H1 (cell line): ENCODE measurements around the gene IL2.

ENCODE experiments used
- CBX8 ChIP-seq: fragments of 300-800, 300-1000 bp; sonication (generic); IDR thresholded peaks from 2 replicates; pipeline ENCODE4 v1.7.1; 2016; ENCODE audit warnings: low read depth, low read length, borderline replicate concordance
- CTCF ChIP-seq, 3 experiments: IDR thresholded peaks; 1 replicate in 2 of 3; 2 replicates in 1 of 3; pipeline versions ENCODE4 v1.5.1 to v1.6.1; 2011; ENCODE audit warnings: low read length in 3 of 3, mild to moderate bottlenecking in 3 of 3, inconsistent platforms in 2 of 3, low read depth in 1 of 3, moderate library complexity in 1 of 3; ENCODE audit not compliant: insufficient read depth in 1 of 3; ENCODE audit errors: control extremely low read depth in 1 of 3
- FOSL1 ChIP-seq: IDR thresholded peaks from 2 replicates; pipeline ENCODE4 v1.6.1; 2011; ENCODE audit warnings: mild to moderate bottlenecking, low read depth, low read length, moderate library complexity; ENCODE audit not compliant: insufficient read depth
- POLR2A ChIP-seq, 2 experiments: IDR thresholded peaks; 1 replicate in 1 of 2; 2 replicates in 1 of 2; pipeline ENCODE4 v1.6.1; 2011; ENCODE audit warnings: low read depth in 2 of 2, low read length in 2 of 2, mild to moderate bottlenecking in 2 of 2; ENCODE audit errors: control extremely low read depth in 1 of 2
- POU5F1 ChIP-seq: IDR thresholded peaks from 2 replicates; pipeline ENCODE4 v1.6.1; 2011; ENCODE audit warnings: low read depth, mild to moderate bottlenecking, low read length, moderate library complexity

GRCh38 chr4:122412547-122412946 is 44.0 kb downstream of the IL2 start:
- no peak for TF ChIP-seq CTCF (IDR thresholded peaks at IDR 0.05; ENCODE audit: control extremely low read depth in 1 of 3, insufficient read depth in 1 of 3, low read depth in 1 of 3, low read length in 3 of 3)
- no peak for TF ChIP-seq POU5F1
- TF ChIP-seq FOSL1, result no peak
- no peak for TF ChIP-seq POLR2A (IDR thresholded peaks at IDR 0.05; ENCODE audit: control extremely low read depth in 1 of 2, low read depth in 2 of 2, low read length in 2 of 2)
- no peak for TF ChIP-seq CBX8
